ENCODE measurements around the gene ASCL5. TPM values are rescaled to one million over a fixed set of nuclear protein-coding genes. Genes with fewer than 3 reads are reported as not detected.

The ASCL5 gene
- total RNA-seq, 4 donors from 2014 or later, result not detected

- H3K27ac ChIP-seq, result no peak overlapping the region
- H3K27me3 ChIP-seq, result no peaks in the 10 kb centered on the region
- no peaks in the 10 kb centered on the region for H3K9me3 ChIP-seq
- WGBS, 2 donors (ENCODE audit: low coverage in 1 of 2), result 60 to 100% methylated on average over 1 of the region's 4 CpGs
- H3K36me3 ChIP-seq, result no peaks in the 10 kb centered on the region
- no peaks in the 10 kb centered on the region for H3K4me1 ChIP-seq
- no peak overlapping the region for H3K4me3 ChIP-seq
- ATAC-seq, result no peak
- no peak for TF ChIP-seq POLR2AphosphoS5 (IDR thresholded peaks at IDR 0.05)
- no peak for TF ChIP-seq EP300 (IDR thresholded peaks at IDR 0.05)
- no peak for TF ChIP-seq POLR2A (IDR thresholded peaks at IDR 0.05)
- TF ChIP-seq, protein P1, sequence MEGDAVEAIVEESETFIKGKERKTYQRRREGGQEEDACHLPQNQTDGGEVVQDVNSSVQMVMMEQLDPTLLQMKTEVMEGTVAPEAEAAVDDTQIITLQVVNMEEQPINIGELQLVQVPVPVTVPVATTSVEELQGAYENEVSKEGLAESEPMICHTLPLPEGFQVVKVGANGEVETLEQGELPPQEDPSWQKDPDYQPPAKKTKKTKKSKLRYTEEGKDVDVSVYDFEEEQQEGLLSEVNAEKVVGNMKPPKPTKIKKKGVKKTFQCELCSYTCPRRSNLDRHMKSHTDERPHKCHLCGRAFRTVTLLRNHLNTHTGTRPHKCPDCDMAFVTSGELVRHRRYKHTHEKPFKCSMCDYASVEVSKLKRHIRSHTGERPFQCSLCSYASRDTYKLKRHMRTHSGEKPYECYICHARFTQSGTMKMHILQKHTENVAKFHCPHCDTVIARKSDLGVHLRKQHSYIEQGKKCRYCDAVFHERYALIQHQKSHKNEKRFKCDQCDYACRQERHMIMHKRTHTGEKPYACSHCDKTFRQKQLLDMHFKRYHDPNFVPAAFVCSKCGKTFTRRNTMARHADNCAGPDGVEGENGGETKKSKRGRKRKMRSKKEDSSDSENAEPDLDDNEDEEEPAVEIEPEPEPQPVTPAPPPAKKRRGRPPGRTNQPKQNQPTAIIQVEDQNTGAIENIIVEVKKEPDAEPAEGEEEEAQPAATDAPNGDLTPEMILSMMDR (IDR thresholded peaks at IDR 0.05), result no peak
Observed at GRCh38 chr1:201091256-201091655, 35.7 kb downstream of the ASCL5 start.

DNA sequence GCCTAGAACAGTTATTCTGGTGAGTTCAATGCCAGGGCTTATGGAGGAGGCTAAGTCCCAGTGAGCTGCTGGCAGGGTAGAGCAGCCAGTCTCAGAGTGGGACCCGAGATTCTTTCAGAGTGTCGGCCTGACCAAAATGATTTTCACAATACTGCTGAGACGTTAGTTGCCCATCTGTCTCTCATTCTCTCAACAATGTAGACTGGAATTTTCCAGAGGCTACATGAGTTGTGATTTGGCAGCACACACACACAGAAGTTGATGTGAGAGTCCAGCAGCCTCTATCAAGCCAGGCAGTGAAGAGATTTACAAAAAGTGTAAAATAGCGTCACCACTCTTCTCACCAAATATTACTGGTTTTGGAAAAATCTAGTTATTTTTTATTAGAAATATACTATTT, 36.4 kb downstream of the ASCL5 start:
- 56 to 61% methylated on average over 2 to 4 of the region's 4 CpGs for WGBS, 2 donors (ENCODE audit: low coverage in 1 of 2)
- no peak for ATAC-seq
- H3K4me1 ChIP-seq, result no peaks in the 10 kb centered on the region

DNA sequence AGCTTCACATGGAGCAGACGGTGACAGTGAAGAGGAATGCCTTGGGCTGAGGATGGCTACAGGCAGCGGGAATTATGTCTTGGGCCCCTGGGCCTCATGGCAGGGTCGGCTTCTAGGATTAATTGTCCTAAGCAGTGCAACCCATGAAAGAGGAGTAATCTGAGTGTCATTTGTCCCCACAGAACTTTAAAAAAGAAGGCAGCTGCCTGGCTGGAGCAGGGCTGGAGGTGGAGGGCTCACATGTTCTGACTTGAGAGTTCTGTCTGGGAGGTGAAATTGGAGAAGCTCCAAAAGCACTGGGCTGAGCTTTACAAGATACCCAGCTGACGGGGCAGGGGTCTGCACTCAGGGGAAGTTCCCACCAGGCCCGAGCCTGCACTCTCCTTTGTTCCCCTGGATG, 37.4 kb downstream of the ASCL5 start:
- H3K27me3 ChIP-seq, result peaks cover 4% of the 10 kb centered on the region
- H3K4me1 ChIP-seq, result no peaks in the 10 kb centered on the region
- H3K4me3 ChIP-seq, result no peak overlapping the region
- H3K27ac ChIP-seq, result no peak overlapping the region
- 83% methylated on average over 5 of the region's 5 CpGs; no CpG with 5 or more reads in 1 of the 2 donors for WGBS, 2 donors (ENCODE audit: low coverage in 1 of 2)
- H3K9me3 ChIP-seq, result no peaks in the 10 kb centered on the region
- no peaks in the 10 kb centered on the region for H3K36me3 ChIP-seq
- ATAC-seq, result no peak
- TF ChIP-seq POLR2AphosphoS5 (IDR thresholded peaks at IDR 0.05) (no peak), EP300 (IDR thresholded peaks at IDR 0.05) (no peak), POLR2A (IDR thresholded peaks at IDR 0.05) (no peak)
- TF ChIP-seq, protein P1 (IDR thresholded peaks at IDR 0.05), result no peak

More for the DNA sequence above, 36.4 kb downstream of the ASCL5 start:
- Histone ChIP-seq H3K4me3 (no peak overlapping the region), H3K27ac (no peak overlapping the region), H3K9me3 (no peaks in the 10 kb centered on the region), H3K36me3 (no peaks in the 10 kb centered on the region), H3K27me3 (no peaks in the 10 kb centered on the region)
- no peak for TF ChIP-seq EP300 (IDR thresholded peaks at IDR 0.05)
- TF ChIP-seq POLR2AphosphoS5 (IDR thresholded peaks at IDR 0.05), result no peak
- no peak for TF ChIP-seq POLR2A (IDR thresholded peaks at IDR 0.05)
- TF ChIP-seq, protein P1 (IDR thresholded peaks at IDR 0.05), result no peak

DNA sequence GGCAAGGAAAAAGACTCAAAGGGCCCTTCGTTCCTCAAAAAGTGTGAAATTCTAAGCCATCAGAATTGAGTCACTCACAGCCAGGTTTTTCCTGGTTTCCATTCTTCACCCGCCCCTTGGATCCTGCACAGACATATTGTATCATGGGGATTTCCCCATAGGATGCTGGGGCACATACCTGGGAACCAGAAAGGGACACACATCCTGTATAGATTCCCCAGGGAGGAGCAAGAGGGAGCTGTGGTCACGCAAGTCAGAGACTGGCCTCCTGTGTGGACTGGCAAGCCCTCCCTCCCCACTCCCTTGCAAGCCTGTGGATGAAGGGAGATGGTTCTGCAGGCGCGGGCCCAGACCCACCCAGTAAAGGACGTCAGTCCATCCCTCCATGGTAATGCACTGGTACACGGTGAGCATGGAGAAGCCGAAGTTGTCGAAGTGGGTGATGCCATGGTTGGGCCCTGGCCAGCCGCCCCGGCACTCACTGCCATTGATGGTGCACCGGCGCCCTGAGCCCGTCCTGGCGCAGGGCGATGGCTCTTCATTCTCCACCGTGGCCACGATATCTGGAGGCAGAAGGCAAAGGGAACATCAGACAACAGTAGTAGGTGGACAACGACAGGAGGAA, 38.0 kb downstream of the ASCL5 start:
- Histone ChIP-seq H3K4me3 (no peak overlapping the region), H3K4me1 (no peaks in the 10 kb centered on the region), H3K27me3 (peaks cover 4% of the 10 kb centered on the region), H3K27ac (no peak overlapping the region), H3K9me3 (no peaks in the 10 kb centered on the region), H3K36me3 (no peaks in the 10 kb centered on the region)
- ATAC-seq, result no peak
- no peak for TF ChIP-seq POLR2A (IDR thresholded peaks at IDR 0.05)
- no peak for TF ChIP-seq POLR2AphosphoS5 (IDR thresholded peaks at IDR 0.05)
- TF ChIP-seq, protein P1 (IDR thresholded peaks at IDR 0.05), result no peak
- no peak for TF ChIP-seq EP300 (IDR thresholded peaks at IDR 0.05)
- 87 to 92% methylated on average over 6 to 9 of the region's 19 CpGs for WGBS, 2 donors (ENCODE audit: low coverage in 1 of 2)

- Histone ChIP-seq H3K27me3 (peaks cover 4% of the 10 kb centered on the region), H3K9me3 (no peaks in the 10 kb centered on the region), H3K36me3 (no peaks in the 10 kb centered on the region), H3K4me3 (no peak overlapping the region), H3K27ac (no peak overlapping the region), H3K4me1 (no peaks in the 10 kb centered on the region)
- no peak for ATAC-seq
- no peak for TF ChIP-seq POLR2A (IDR thresholded peaks at IDR 0.05)
- TF ChIP-seq, protein P1 (IDR thresholded peaks at IDR 0.05), result no peak
- WGBS, 2 donors (ENCODE audit: low coverage in 1 of 2), result 40 to 67% methylated on average over 1 to 2 of the region's 4 CpGs
Observed at GRCh38 chr1:201088395-201088794, 38.6 kb downstream of the ASCL5 start.
